ENCODE measurements around the gene SBNO1.
"Not testable (repeated sequence)": the region's sequence is repeated elsewhere in the genome, so short reads cannot be mapped to it uniquely, and the experiment has no call there.

Gene SBNO1

DNA sequence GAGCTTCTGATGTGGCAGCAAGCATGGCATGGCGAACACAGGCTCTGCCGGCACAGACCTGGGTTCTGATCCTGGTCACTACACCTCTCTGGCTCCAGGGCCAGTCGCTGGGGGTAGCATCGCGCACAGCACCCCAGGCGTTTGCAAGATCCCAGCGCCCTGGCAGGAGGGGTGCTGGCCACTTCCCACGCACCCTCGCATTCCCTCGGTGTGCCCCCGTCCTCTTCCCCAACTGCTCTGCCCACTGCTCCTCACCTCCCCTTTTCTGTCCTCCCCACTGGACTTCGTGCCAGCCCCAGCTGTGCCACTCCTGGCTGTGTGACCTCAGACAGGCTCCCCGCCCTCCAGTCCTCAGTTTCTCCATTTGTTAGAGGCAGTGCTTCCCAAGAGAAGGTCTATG, 95.8 kb downstream of the SBNO1 start:
- no peak for DNase-seq

DNA sequence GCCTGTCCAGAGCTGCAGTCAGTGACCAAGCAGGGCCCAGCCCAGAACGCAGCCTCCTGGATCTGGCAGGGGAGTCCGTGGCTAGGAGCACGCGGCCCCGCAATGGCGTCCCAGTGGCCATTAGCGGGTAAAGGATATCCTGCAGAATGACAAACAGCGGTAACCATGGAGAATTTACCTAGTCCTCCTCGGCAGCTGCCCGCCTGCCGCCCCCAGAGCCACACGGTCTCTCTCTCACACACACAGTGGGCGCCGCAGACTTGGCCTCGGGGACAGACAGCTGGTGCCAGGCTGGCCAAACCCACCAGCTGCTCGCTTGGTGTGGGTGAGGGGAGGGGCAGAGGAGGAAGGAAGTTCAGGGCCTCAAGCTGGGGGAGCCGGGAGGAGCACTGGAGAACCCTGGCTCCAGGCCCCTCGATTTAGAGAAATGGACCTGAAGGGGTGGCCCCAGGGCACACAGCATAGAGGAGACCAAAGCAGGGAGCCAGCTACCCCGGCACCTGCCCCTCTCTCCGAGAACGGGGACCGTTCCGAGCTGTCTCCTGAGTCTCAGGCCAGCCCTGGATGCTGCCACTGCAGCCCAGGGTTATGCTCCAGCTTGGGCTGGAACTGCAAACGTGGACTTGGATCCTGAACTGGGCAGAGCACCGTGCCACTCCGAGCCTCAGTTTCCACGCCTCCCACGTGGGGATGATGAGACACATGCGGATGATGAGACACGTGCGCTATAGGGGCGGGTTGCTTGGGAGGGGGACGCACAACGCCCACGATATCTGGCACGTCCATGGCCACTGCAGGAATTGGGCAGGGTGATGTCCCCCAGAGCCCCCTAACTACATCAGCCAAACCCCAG, 96.4 kb downstream of the SBNO1 start:
- peak; percentile 73 for DNase-seq

DNA sequence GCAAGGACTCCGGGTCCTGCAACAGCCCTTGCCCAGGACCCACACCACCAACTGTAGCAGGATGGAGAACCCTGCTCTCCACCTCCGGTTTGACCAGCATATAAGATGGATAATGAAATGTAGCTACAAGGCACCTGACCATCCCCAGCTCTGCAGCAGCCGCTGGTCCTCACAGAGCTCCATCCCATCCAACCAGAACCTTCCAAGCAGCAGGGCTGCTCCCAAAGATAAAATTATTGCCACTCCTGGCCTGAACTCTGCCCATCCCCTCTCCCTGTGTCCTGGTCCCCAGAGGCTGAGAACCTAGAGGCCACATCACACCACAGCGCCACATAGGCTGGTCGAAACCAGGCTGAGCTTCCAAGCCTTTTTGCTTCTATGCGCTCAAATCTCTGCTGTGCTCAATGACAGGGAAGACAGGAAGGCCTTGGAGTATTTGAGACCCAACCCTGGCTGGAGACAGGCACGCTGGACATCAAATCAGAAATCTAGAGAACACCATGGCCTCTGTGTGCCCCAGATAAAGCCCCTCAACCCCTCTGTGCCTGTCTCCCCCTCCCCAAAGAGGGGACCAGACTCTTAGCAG, 97.2 kb downstream of the SBNO1 start:
- DNase-seq: no peak

DNA sequence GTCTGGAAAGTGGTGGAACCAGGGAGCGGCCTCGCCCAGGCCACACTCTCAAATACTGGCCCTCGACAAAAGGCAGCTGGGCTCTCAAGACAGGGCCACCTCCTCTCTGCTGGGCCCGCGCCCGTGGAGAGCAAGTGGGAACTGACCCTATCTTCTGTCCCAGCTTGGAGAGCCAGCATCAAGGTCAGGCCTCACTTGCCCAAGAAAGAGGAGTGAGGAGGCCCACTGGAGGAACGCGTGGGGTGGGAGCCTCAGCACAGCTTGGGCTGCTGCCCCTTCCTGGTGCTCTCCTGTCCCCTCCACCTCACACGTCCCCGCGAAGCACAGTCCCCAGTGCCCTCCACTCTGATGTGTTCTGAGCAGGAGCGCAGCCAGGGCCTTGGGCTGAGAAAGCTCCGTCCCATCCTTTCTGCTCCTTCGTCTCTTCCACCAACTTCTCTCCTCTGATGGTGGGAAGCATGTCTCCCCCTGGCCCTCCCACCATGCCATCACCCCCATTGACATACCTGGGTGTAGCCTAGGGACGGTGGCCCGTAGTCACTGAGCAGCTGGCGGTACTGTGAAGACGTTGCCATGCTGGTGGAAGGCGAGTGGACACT, 97.9 kb downstream of the SBNO1 start:
- DNase-seq: no peak

DNA sequence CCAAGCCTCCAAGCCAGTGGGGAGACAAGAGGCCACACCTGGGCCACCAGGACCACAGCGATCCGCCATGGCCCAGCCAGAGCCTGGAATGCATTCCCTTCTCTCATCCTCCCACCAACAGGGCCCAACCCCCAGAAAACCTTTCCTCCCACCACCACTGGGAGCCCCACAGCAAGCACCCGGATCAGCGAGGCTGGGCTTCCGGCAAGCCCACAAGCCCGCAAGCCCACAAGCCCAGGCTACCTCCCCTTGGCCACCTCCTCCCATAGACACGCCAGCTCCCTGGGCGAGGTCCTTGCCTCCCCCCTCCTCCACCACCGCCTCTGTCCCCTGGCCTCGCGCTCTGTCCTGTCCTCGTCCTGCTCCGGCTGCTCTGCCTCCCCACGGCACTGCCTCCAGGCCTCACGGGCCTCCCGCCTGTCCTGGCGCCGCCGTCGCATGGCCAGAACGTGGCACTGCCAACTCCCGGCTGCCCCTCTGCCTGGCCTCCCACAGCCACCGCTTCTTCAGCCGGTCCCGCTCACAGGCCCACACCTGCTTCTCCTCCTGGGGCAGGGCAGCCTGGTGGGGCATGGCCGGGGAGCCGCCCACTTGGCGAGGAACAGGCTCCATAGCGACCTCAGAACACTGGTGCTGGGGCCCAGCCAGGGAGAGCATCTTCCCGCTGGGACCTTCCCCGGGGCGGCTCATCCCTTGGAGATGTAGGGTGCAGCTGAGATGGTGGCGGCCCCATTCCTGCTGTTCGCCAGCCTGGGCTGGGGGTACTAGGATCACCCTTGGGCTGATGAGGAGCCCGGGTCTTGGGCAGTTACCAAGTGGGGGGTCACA, 98.6 kb downstream of the SBNO1 start:
- no peak for DNase-seq

DNA sequence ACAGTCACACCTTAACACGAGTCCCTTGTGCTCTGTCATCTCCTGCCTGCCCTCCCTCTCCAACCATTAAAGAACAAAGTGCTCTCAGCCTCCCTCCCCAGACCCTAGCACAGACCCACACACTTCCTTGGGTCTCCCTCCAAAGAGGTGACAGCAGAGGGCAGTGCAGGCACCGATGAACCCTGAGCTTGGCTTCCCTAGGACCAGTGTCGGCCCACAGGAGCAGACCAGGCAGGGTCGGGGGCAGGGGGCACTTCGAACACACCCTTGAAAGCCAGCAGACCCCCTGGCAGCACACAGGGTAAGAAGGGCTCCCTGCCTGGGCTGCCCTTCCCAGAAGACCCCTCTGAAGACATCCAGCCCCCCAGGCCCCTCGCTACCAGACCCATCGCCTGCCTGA, 100.0 kb downstream of the SBNO1 start:
- no peak for DNase-seq

DNA sequence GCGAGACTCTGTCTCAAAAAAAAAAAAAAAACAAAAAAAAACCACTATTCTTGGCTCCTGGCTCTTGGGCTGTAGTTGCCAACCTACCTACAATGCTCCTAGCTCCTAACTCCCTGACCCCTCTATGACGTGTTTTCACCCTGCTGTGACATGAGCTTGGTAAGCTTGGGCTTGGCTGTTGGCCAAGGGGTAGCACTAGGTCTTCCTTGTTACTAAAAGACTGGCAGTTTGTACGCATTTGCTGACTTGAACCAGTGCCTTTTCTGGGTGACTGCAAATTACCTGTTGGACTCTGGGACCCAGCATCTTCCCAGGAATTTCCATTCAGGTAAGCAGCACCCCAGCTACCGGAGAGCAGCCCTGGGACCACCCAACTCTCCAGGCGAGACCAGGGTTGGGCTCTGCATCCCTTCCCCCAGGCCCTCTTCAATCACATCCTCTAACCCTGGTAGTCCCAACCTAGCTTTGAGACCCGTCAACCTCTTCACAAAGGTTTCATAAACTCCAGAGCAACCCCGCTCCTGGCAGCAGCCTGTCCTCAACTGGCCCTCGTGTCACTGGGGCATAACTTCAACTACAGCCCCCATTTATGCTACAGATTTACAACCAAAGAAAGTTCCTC, 101.3 kb downstream of the SBNO1 start:
- DNase-seq: no peak

DNA sequence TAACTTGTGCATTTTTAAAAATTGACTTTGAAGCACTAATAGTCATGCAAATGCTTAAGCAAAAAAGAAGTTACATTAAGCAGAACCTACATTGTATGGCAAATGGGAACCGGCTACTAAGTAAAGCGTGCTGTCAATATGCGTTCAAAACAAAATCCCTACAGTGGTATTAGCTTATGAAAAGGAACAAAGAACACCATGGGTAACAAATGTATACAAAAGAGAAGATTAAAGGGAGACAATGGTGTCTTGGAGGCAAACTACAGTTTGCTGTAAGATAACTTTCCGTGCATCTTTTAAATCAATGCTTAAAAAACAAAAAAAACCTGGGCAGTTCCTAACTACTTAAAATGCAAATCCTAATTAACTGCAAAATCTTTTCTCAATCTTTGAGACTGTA, 103.5 kb downstream of the SBNO1 start:
- no peak for DNase-seq

DNA sequence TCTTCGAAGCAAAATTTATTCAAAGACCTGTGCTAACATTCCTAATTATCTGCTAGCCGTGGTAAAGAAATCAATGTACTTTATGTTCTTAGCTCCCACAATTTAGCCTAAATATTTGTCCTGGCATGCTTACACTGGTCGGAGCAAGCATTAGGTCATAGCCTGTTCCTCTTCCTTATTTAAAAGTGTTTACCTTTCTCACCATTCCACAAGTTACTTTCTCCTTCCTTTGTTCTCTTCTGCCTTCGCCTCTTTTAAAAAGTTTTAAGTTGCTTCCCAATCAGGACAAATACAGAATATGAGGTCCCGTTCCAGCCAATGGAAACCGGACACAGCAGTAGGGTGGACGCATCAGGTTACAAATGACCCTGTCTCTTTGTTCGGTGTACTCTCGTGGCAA, 104.6 kb downstream of the SBNO1 start:
- DNase-seq: no peak

DNA sequence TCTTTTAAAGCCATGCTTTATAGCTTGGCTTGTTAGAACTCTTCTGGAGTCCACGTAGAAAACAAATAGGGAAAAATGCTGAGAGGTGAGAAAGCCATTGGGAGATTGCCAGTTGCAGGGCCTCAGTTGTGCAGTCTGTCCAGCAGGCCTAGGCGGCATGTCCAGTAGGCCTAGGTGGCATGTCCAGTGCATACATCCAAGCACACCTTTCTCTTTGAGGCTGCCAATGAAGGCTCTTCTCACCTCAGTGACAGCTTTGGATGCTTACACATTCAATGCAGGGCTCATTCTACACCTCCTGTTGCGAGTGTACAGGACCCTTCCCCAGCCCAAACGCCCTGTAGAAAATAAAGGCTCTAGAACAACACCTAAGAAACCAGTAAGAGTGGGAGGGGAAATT, 106.1 kb downstream of the SBNO1 start:
- no peak for DNase-seq

DNA sequence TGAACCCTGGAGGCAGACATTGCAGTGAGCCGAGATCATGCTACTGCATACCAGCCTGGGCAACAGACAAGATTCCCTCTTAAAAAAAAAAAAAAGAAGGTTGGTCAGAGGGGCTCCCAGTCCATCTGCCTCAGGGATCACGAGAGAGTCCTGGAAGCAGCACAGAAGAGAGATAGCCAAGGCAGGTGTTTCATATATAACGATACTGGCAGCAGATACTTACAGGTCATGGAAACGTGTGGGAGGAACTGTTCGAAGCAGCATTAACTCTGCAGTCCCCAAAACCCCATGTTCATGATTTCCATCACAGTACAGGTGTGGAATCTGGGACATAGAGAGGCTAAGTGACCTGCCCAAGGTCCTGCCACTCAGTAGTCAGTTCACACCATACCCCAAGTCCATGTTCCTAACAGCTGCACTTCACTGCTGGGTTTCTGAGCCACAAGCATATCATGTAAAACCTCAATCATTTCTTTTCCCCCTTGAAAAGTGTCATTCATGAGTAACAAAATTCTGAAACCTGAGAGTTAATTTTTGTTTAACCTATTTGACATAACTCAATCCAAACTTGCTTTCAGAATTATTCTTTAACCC, 109.7 kb downstream of the SBNO1 start:
- no peak for DNase-seq

DNA sequence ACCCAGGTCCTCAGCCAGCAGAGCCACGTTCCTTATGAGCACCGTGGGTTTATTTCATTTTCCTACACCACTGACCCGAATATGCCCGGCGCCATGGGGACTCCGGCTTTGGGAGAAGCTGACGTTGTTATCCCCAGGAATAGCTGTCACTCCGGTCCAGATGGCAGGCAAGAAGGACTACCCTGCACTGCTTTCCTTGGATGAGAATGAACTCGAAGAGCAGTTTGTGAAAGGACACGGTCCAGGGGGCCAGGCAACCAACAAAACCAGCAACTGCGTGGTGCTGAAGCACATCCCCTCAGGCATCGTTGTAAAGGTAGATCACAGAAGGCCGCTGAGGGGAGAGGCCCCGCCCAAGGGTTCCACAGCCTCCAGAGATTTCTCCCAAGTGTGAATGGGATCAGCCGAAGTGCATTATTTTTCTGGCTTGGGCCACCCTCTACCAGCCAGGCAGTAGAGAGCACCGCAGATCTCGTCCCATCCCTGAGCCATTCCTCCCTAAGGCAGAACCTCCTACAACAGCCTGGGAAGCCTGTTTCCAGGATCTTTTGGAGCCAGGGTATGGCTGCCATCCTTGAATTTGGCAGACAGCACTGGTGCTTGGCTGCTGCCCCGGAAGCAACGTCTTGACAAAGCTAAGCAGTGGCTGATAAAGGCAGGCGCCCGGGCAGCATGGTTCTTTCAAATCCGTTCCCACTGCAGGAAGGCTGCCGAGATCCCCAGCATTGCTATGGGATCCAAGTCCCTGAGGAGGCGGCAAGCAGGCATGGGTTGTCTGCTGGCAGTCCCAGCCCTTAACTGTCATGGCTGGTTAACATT, 110.8 kb downstream of the SBNO1 start:
- no peak for DNase-seq

DNA sequence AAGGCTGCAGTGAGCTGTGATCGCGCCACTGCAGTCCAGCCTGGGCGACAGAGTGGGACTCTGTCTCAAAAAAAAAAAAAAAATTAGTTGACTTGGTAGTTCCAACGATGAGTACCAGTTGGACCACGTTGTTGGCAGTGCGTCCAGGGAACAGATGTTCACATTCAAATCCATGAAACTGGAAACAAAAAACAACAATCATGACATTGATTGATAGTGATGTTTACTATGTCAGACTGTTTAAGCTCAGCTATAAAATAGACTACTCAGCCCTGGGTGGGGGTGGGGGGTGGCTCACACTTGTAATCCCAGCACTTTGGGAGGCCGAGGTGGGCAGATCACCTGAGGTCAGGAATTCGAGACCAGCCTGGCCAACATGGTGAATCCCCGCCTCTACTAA, 112.3 kb downstream of the SBNO1 start:
- DNase-seq: not testable (repeated sequence)

DNA sequence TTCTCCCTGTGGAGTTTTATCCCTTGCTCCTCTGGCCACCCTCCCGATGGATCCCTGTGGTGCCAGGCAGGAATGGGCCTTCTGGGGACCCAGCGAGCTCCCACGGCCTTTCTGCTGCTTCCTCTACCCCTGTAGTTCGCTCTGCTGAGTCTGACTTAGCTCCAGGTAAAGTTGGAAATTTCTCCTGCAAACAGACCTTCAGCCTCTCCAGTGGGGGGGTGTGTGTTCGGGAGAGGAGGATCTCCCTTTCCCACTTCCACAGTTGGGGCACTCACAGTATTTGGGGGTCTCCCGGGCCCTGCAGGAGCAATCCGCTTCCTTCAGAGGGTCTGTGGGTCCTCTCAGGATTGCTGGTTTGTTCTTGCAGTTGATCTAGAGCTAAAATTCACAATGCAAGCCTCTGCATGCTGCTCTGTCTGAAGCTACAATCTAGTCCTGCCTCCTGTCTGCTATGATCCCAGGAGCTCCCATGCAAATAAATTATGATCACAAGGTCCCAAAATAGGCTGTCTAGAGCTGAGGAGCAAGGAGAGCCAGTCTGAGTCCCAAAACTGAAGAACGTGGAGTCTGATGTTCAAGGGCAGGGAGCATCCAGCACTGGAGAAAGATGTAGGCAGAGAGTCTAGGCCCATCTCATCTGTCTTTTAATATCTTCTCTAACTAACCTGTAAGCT, 113.1 kb downstream of the SBNO1 start:
- DNase-seq: no peak

DNA sequence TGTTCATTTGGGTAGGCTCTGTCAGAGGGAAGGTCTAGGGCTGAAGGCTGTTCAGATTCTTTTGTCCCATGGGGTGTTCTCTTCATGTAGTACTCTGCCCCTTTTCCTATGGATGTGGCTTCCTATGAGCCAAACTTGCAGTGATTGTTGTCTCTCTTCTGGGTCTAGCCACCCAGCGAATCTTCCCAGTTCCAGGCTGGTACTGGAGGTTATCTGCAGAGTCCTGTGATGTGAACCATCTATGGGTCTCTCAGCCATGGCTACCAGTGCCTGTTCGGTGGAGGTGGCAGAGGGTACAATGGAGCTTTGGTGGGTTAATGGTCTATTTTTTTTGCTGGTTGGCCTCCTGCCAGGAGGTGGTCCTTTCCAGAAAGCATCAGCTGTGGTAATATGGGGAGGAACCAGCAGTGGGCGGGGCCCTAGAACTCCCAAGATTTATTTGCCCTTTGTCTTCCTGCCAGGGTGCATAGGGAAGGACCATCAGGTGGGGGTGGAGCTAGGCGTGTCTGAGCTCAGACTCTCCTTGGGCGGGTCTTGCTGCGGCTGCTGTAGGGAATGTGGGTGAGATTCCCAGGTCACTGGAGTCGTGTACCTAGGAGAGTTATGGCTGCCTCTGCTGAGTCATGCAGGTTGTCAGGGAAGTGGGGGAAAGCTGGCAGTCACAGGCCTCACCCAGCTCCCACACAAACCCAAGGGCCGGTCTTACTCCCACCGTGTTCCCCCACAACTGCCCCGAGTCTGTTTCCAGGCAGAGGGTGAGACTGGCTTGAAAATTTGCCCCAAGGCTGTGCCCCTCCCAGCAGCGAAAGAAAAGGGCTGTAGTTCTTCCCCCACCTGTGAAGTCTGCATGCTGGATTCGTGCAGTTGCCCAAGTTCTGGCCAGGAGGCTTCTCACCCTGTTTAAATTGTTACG, 113.9 kb downstream of the SBNO1 start:
- no peak for DNase-seq

DNA sequence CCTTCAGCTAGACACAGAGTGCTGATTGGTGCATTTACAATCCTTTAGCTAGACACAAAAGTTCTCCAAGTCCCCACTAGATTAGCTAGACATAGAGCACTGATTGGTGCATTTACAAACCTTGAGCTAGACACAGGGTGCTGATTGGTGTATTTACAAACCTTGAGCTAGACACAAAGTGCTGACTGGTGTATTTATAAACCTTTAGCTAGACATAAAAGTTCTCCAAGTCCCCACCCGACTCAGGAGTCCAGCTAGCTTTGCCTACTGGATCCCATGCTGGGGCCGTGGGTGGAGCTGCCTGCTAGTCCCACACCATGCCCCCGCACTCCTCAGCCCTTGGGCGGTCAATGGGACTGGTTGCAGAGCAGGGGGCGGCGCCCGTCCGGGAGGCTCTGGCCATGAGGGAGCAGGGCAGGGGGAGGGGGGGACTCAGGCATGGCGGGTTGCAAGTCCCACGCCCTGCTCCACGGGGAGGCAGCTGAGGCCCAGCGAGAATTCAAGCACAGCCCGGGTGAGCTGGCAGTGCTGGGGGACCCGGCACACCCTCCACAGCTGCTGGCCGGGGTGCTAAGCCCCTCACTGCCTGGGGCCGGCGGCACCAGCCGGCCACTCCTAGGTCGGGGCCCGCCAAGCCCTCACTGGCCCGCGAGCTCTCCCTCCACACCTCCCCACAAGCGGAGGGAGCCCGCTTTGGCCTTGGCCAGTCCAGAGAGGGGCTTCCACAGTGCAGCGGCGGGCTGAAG, 115.5 kb downstream of the SBNO1 start:
- not testable (repeated sequence) for DNase-seq

DNA sequence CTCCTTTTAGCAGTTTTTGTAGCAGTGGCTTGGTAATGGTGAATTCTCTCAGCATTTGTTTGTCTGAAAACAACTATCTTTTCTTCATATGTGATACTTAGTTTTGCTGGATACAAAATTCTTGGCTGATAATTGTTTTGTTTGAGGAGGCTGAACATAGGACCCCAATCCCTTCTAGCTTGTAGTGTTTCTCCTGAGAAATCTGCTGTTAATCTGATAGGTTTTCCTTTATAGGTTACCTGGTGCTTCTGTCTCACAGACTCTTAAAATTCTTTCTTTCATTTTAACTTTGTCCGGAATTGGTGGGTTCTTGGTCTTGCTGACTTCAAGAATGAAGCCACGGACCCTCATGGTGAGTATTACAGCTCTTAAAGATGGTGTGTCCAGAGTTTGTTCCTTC, 116.5 kb downstream of the SBNO1 start:
- DNase-seq: not testable (repeated sequence)

DNA sequence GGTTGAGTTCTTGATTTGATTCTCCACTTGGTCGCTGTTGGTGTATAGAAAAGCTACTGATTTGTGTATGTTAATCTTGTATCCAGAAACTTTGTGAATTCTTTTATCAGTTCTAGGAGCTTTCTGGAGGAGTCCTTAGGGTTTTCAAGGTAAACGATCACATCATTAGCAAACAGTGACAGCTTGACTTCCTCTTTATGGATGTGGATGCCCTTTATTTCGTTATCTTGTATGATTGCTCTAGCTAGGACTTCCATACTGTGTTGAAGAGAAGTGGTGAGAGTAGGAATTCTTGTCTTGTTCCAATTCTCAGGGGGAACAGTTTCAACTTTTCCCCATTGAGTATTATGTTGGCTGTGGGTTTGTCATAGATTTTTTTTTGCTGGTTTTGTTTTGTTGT, 119.0 kb downstream of the SBNO1 start:
- DNase-seq: no peak

DNA sequence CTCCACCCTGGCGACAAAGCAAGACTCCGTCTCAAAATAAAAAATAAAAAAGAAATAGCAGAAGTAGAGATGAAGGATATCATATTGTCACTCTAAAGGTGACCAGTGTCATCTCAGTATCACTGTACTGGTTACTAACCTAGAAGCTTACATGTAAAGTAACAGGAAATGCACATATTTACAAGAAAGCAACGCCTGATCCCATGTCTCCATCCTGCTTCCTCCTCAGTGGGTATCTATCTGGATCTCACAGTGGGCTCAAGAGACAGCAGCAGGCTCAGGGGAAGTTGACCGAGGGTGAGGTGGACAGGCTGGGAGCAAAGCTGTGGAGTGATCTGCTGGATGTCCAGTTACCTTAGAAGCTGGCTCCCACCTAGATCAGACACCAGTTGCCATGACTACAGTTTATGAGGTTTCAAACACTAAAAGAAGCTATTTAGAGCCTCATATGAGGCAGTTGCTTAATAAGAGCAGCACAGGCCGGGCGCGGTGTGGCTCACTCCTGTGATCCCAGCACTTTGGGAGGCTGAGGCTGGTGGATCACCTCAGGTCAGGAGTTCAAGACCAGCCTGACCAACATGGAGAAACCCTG, 120.9 kb downstream of the SBNO1 start:
- no peak for DNase-seq
